Measurements from ENCODE around the gene RAB25.

Gene RAB25

GRCh38 chr1:156080863-156081179 lies 19.9 kb downstream of the RAB25 start:
- DNase-seq (ENCODE audit: extremely low spot score), result no peak
- ChIA-PET POLR2A (no interaction called here), CTCF (interaction anchor here (1.3 to 2.0 kb wide), 2 partner anchors 15 to 113 kb away, joined by 3 to 10 read pairs; partner anchors contain the start of gene SLC25A44)
- TF ChIP-seq CTCF (IDR thresholded peaks at IDR 0.05; ENCODE audit: control extremely low read depth, extremely low read depth, low read depth, missing control alignments), result no peak

DNA sequence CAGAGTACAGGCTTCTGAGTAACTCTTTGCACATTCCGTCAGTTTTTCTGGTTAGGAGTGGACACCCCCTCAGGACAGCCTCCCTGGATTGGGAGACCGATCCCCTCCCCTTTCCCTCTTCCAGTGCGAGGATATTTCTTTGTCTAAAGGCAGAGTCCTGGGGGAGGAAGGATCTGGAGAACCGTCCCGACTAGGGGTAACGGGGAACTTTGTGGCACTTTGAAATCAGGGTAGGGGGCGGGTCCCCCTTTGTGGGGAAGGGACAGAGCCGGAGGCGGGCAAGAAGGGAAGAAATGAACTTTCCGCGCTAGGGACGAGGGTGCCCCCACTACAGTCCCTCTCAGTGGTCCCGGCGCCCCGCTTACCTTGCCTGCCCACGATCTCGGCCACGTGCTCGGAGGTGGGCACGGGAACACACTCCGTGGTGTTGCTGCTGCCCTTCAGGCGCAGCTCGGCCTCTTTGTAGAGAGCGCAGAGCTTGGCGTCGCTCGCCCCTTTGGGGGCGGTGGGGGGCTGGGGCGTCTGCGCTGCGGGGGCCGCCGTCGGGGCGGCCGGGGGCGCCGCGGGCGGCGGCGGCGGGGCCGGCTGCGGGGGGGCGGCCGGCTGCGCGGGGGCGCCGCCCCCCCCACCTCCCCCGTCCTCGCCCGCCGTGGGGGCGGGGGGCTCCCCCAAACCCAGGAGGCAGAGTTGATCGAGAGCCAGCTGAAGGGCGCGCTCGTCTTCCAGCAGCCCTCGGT lies 20.4 kb downstream of the RAB25 start:
- TF ChIP-seq CTCF (IDR thresholded peaks at IDR 0.05; ENCODE audit: control extremely low read depth, extremely low read depth, low read depth, missing control alignments), result no peak
- ChIA-PET CTCF (interaction anchor here (1.3 to 29.1 kb wide), 4 partner anchors 10 to 43 kb away, joined by 3 to 1172 read pairs (median 14); partner anchors contain the start of gene LMNA), POLR2A (no interaction called here)
- no peak for DNase-seq (ENCODE audit: extremely low spot score)

- ChIA-PET CTCF (interaction anchor here (1.3 to 29.1 kb wide), 4 partner anchors 9 to 43 kb away, joined by 3 to 1172 read pairs (median 14); partner anchors contain the start of gene LMNA), POLR2A (no interaction called here)
- TF ChIP-seq CTCF (IDR thresholded peaks at IDR 0.05; ENCODE audit: control extremely low read depth, extremely low read depth, low read depth, missing control alignments), result no peak
- DNase-seq (ENCODE audit: extremely low spot score), result no peak
Measured at GRCh38 chr1:156081917-156082308, 21.0 kb downstream of the RAB25 start.

DNA sequence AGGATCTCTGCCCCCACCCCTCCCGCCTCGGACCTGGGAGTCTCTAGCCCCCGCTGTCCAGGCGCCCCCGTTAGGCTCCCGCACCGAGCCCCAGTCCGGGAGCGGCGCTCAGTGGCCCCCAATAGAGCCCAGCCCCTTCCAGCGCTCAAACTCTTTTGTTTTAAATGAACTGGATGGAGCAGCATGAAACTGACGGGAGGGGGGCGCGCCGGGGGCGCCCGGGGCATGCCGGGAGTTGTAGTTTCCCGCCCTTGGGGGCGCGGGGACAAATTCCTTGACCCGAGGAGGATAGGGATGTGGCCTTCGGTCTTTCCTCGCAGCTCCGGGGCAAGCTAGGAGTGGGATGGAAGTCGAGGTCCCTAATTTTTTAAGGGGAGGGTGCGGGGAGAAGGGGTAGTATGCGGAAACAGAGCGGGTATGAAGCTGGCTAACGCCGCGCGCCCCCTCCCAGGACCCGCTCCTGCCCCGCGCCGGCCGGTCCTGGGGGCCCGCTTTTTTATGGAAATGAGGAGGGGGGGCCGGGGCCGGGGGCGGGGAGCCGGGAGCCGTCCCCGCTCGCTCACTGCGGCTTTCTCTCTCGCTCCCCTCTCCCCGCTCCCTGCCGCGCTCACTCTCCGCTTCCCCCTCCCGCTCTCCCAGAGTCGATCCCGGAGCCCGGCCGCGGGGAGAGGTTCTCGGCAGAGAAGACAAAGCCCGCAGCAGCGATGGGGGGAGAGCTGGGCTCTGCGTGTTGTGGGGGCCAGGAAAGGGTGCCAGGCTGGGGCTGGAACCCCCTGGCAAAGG lies 21.5 kb downstream of the RAB25 start, which contains the start of gene MEX3A:
Gene MEX3A (minus strand): TSS at position 157 of the 783 bp plus-strand sequence. CDS start 467 bp downstream, outside the sequence.
- CTCF ChIA-PET, result interaction anchor here (1.0 to 29.1 kb wide), 6 partner anchors 9 to 59 kb away, joined by 3 to 1172 read pairs (median 9); partner anchors contain the start of gene LMNA
- TF ChIP-seq CTCF (IDR thresholded peaks at IDR 0.05; ENCODE audit: control extremely low read depth, extremely low read depth, low read depth, missing control alignments), result no peak
- peak; percentile 85 for DNase-seq (ENCODE audit: extremely low spot score)
- POLR2A ChIA-PET, result no interaction called here

DNA sequence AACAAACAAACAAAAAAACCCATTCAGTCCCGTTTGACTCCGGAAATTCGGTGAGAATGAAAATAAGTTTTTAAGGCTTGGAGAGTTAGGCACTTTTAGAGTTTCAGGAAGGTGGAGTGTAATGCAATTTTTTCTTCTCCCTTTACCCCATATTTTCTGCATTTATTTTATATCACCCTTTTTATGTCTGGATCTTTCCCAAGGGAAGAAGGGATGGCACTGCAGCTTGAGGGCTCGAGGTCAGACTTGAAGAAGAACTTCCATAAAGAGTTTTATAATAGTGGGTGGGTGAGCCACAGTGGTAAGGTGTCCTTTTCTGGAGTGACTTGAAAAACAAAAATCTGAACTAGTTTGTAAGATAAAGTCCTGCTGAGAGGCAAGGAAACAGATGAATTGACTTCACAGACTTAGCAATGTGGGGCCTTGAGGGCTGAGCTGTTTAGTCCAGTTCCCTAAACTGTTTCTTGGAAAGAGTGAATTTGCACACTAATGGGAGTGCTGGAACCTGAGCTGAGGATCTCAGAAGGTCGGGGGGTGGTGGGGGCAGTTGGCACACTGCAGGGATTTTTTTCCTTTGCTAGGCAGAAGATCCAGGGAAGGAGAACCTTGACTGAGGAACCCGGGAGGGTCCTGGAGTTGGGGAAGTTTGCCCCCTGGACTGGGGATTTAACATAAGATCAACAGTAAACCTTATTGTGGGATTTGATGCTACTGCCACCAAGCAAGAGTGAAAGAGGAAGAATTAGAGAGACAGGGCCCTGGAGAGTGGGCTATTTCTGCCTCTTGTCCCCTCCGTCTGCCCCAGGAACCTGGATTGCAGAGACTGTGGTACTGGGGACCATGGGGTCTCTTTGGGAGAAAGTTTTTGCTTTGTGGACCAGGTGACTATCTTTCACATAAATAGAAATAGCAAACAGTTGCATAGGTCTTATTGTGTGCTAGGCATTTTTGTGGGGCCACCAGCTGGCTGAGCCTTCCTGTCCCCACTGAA lies 23.1 kb downstream of the RAB25 start:
- POLR2A ChIA-PET, result interaction anchor here (0.6 kb wide), 1 partner anchor 94 kb away, joined by 4 read pairs; no protein-coding TSS in a partner anchor
- CTCF ChIA-PET, result interaction anchor here (0.8 to 29.1 kb wide), 8 partner anchors 8 to 141 kb away, joined by 3 to 1172 read pairs (median 5); partner anchors contain the start of gene LMNA
- no peak for DNase-seq (ENCODE audit: extremely low spot score)
- no peak for TF ChIP-seq CTCF (IDR thresholded peaks at IDR 0.05; ENCODE audit: control extremely low read depth, extremely low read depth, low read depth, missing control alignments)
